ENCODE data around the gene FGF14. TPM values are rescaled to one million over a fixed set of nuclear protein-coding genes. Genes with fewer than 3 reads are reported as not detected.
"Not testable (repeated sequence)": the region's sequence is repeated elsewhere in the genome, so short reads cannot be mapped to it uniquely, and the experiment has no call there.

FGF14 gene
- total RNA-seq, 1 donor from 2014 or later = not detected

- TF ChIP-seq, protein P1, sequence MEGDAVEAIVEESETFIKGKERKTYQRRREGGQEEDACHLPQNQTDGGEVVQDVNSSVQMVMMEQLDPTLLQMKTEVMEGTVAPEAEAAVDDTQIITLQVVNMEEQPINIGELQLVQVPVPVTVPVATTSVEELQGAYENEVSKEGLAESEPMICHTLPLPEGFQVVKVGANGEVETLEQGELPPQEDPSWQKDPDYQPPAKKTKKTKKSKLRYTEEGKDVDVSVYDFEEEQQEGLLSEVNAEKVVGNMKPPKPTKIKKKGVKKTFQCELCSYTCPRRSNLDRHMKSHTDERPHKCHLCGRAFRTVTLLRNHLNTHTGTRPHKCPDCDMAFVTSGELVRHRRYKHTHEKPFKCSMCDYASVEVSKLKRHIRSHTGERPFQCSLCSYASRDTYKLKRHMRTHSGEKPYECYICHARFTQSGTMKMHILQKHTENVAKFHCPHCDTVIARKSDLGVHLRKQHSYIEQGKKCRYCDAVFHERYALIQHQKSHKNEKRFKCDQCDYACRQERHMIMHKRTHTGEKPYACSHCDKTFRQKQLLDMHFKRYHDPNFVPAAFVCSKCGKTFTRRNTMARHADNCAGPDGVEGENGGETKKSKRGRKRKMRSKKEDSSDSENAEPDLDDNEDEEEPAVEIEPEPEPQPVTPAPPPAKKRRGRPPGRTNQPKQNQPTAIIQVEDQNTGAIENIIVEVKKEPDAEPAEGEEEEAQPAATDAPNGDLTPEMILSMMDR (IDR thresholded peaks at IDR 0.05) = no peak
- Histone ChIP-seq H3K9me3 (no peaks in the 10 kb centered on the region), H3K4me3 (no peak overlapping the region), H3K36me3 (no peaks in the 10 kb centered on the region), H3K27me3 (no peaks in the 10 kb centered on the region), H3K27ac (no peak overlapping the region), H3K4me1 (no peaks in the 10 kb centered on the region)
- intact Hi-C loops (cut with DNase I) = loop anchor here (5.0 to 10.0 kb wide), 3 partner anchors 198 to 412 kb away; no protein-coding TSS in a partner anchor
- DNase-seq (ENCODE audit: low spot score in 2 of 2) = no peak
Observed at GRCh38 chr13:102142473-102142826, 259.4 kb downstream of the FGF14 start.

- H3K36me3 ChIP-seq = no peaks in the 10 kb centered on the region
- no peak for DNase-seq (ENCODE audit: low spot score in 2 of 2)
- H3K27me3 ChIP-seq = no peaks in the 10 kb centered on the region
- H3K4me3 ChIP-seq = no peak overlapping the region
- no peaks in the 10 kb centered on the region for H3K9me3 ChIP-seq
- H3K27ac ChIP-seq = no peak overlapping the region
- intact Hi-C loops (cut with DNase I) = loop anchor here (5.0 to 10.0 kb wide), 3 partner anchors 197 to 413 kb away; no protein-coding TSS in a partner anchor
- no peaks in the 10 kb centered on the region for H3K4me1 ChIP-seq
- TF ChIP-seq, protein P1 (IDR thresholded peaks at IDR 0.05) = peak in 2 of 3 experiments; percentile 50 to 67
Observed at GRCh38 chr13:102141625-102142472, 260.0 kb downstream of the FGF14 start.

GRCh38 chr13:102139626-102140025 lies 262.2 kb downstream of the FGF14 start:
- intact Hi-C loops (cut with DNase I) = loop anchor here (5.0 to 10.0 kb wide), 3 partner anchors 195 to 415 kb away; no protein-coding TSS in a partner anchor

GRCh38 chr13:102138635-102139190 lies 263.1 kb downstream of the FGF14 start:
- TF ChIP-seq, protein P1 (IDR thresholded peaks at IDR 0.05) = no peak
- intact Hi-C loops (cut with DNase I) = no loop called here
- no peaks in the 10 kb centered on the region for H3K9me3 ChIP-seq
- no peak for DNase-seq (ENCODE audit: low spot score in 2 of 2)
- H3K36me3 ChIP-seq = no peaks in the 10 kb centered on the region
- no peaks in the 10 kb centered on the region for H3K4me1 ChIP-seq
- no peak overlapping the region for H3K27ac ChIP-seq
- H3K27me3 ChIP-seq = no peaks in the 10 kb centered on the region
- H3K4me3 ChIP-seq = no peak overlapping the region

More at GRCh38 chr13:102139626-102140025, 262.2 kb downstream of the FGF14 start:
- Histone ChIP-seq H3K9me3 (no peaks in the 10 kb centered on the region), H3K36me3 (no peaks in the 10 kb centered on the region), H3K4me3 (no peak overlapping the region), H3K4me1 (no peaks in the 10 kb centered on the region), H3K27me3 (no peaks in the 10 kb centered on the region), H3K27ac (no peak overlapping the region)
- TF ChIP-seq, protein P1 (IDR thresholded peaks at IDR 0.05) = no peak
- DNase-seq (ENCODE audit: low spot score in 2 of 2) = no peak

DNA sequence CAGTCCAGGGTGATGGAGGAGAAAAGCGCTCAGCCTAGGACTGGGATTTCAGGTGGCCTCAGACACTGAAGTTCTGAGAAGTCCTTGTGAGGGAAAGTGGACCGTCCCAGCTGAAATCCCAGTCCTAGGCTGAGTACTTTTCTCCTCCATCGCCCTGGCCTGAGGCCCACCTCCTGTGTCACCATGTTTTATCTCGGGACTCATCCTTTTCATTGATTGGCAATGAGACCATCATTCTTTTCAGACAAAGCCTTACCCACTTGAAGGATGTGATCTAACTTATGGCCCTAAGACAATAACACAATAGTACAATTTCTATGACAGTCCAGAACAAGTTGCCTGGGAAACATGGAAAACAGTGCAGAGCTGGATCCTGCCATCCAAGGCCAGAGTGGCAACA lies 263.9 kb downstream of the FGF14 start:
- H3K27ac ChIP-seq; H3K27me3 ChIP-seq; H3K4me1 ChIP-seq; H3K4me3 ChIP-seq; DNase-seq (ENCODE audit: low spot score in 2 of 2); H3K36me3 ChIP-seq; H3K9me3 ChIP-seq; intact Hi-C loops (cut with DNase I): not testable (repeated sequence)

- Histone ChIP-seq H3K4me1 (no peaks in the 10 kb centered on the region), H3K27ac (no peak overlapping the region), H3K9me3 (no peaks in the 10 kb centered on the region), H3K4me3 (no peak overlapping the region), H3K27me3 (no peaks in the 10 kb centered on the region), H3K36me3 (no peaks in the 10 kb centered on the region)
- no peak for DNase-seq (ENCODE audit: low spot score in 2 of 2)
- intact Hi-C loops (cut with DNase I) = no loop called here
- TF ChIP-seq, protein P1 (IDR thresholded peaks at IDR 0.05) = no peak
Observed at GRCh38 chr13:102136735-102137296, 265.0 kb downstream of the FGF14 start.

All from ascending aorta (tissue), 2 donors.